Nephron progenitor cell (in vitro differentiated cells): ENCODE results near the gene SLC44A4.
A peak's percentile ranks its signal among the peaks of the same experiment; 100 is the strongest.
"Not testable (repeated sequence)": the region's sequence is repeated elsewhere in the genome, so short reads cannot be mapped to it uniquely, and the experiment has no call there.

Source experiments
- DNase-seq: peaks from one replicate; pipeline ENCODE4 v3.0.0; 2021
- H3K27ac Mint-ChIP-seq: 2 replicates; pipeline ENCODE4 v1.8.0; 2021; ENCODE audit warnings: mild to moderate bottlenecking, moderate library complexity, mixed read lengths
- H3K27me3 Mint-ChIP-seq: 2 replicates; pipeline ENCODE4 v1.8.0; 2021; ENCODE audit warnings: mild to moderate bottlenecking, low read depth, mixed read lengths; ENCODE audit not compliant: poor library complexity
- H3K36me3 Mint-ChIP-seq: 2 replicates; pipeline ENCODE4 v1.8.0; 2021; ENCODE audit warnings: low read depth, mixed read lengths
- H3K4me1 Mint-ChIP-seq: 2 replicates; pipeline ENCODE4 v1.8.0; 2021; ENCODE audit warnings: mixed read lengths
- H3K4me3 Mint-ChIP-seq: 2 replicates; pipeline ENCODE4 v1.8.0; 2021; ENCODE audit warnings: mild to moderate bottlenecking, moderate library complexity, mixed read lengths
- H3K9me3 Mint-ChIP-seq: 2 replicates; pipeline ENCODE4 v1.8.0; 2021; ENCODE audit warnings: mild to moderate bottlenecking, moderate library complexity, mixed read lengths
- TF ChIP-seq, protein P1 (sequence below): fragments of 200-600 bp; sonication (generic); IDR thresholded peaks from 2 replicates; pipeline ENCODE4 v1.5.0; 2021; ENCODE audit warnings: antibody characterized with exemption

SLC44A4 gene

DNA sequence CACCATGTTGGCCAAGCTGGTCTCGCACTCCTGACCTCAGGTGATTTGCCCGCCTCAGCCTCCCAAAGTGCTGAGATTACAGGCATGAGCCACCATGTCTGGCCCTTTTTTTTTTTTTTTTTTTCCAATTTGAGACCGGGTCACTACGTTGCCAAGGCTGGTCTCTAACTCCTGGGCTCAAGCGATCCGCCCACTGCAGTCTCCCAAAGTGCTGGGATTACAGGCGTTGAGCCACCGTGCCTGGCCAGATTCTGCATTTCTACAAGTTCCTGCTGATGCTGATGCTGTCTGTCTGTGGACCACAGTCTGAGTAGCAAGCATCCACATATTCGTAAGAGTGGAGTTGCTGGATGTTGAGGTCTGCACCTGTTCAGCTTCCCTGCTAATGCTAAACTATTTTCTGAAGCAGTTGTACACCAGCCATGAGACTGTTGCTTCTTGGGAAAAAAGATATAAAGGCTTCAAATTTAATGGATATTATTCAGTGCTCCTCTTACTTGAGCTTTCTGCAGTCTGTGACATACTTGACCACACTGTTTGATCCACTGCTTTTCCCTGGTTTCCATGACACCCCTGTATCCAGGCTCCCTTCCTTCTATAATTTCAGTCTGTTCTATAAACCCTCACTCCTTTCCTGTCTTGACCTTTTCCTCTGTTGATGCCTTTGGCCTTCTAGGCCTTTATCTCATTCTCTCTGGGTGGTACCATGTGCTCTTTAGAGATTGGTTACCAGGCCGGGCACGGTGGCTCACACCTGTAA lies 33.2 kb upstream of the SLC44A4 start:
- Mint-ChIP-seq H3K36me3 (no peaks in the 10 kb centered on the region), H3K9me3 (peaks cover 6% of the 10 kb centered on the region), H3K4me3 (no peak overlapping the region), H3K27ac (no peak overlapping the region), H3K27me3 (peaks cover 6% of the 10 kb centered on the region), H3K4me1 (peaks cover 16% of the 10 kb centered on the region)
- TF ChIP-seq, protein P1, sequence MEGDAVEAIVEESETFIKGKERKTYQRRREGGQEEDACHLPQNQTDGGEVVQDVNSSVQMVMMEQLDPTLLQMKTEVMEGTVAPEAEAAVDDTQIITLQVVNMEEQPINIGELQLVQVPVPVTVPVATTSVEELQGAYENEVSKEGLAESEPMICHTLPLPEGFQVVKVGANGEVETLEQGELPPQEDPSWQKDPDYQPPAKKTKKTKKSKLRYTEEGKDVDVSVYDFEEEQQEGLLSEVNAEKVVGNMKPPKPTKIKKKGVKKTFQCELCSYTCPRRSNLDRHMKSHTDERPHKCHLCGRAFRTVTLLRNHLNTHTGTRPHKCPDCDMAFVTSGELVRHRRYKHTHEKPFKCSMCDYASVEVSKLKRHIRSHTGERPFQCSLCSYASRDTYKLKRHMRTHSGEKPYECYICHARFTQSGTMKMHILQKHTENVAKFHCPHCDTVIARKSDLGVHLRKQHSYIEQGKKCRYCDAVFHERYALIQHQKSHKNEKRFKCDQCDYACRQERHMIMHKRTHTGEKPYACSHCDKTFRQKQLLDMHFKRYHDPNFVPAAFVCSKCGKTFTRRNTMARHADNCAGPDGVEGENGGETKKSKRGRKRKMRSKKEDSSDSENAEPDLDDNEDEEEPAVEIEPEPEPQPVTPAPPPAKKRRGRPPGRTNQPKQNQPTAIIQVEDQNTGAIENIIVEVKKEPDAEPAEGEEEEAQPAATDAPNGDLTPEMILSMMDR, result no peak
- no peak for DNase-seq

DNA sequence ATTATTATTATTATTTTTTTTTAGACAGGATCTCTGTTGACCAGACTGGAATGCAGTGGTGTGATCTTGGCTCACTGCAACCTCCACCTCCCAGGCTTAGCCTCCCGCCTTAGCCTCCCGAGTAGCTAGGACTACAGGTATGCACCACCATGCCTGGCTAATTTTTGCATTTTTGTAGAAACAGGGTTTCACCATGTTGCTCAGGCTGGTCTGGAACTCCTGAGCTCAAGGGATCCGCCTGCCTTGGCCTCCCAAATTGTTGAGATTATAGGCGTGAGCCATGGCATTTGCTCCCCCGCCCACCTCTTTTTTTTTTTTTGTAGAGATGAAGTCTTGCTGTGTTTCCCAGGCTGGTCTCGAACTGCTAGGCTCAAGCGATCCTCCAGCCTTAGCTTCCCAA lies 30.5 kb upstream of the SLC44A4 start:
- H3K27me3 Mint-ChIP-seq, H3K36me3 Mint-ChIP-seq, H3K4me3 Mint-ChIP-seq, H3K9me3 Mint-ChIP-seq, H3K27ac Mint-ChIP-seq, DNase-seq: not testable (repeated sequence)
- H3K4me1 Mint-ChIP-seq, result peaks cover 20% of the 10 kb centered on the region

DNA sequence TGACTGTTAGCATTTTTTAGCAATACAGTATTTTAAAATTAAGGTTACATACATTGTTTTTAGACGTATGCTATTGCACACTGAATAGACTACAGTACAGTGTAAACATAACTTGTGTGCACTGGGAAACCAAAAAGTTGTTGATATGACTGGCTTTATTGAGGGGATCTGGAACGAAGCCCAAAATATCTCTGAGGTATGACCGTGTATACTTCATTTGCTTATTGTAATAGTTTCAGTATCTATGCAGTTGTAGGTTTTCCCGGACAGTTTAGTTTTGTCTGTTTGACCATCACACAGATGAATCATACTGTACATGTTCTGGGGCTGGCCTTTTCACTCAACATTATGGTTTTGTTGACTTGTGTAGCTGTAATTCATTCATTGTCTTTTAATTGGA lies 30.0 kb upstream of the SLC44A4 start:
- Mint-ChIP-seq H3K36me3 (no peaks in the 10 kb centered on the region), H3K27ac (no peak overlapping the region), H3K4me3 (no peak overlapping the region), H3K9me3 (no peaks in the 10 kb centered on the region), H3K4me1 (peaks cover 20% of the 10 kb centered on the region), H3K27me3 (peaks cover 6% of the 10 kb centered on the region)
- TF ChIP-seq, protein P1, result no peak
- no peak for DNase-seq

DNA sequence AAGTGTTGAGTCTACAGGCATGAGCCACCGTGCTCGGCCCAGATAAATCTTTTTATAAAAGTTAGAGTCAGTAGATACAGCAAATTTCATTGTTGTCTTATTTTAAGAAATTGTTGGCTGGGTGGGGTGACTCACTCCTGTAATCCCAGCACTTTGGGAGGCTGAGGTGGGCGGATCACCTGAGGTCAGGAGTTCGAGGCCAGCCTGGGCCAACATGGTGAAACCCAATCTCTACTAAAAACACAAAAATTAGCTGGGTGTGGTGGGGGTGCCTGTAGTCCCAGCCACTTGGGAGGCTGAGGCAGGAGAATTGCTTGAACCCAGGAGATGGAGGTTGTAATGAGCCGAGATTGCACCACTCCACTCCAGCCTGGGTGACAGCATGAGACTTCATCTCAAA lies 29.5 kb upstream of the SLC44A4 start:
- H3K27me3 Mint-ChIP-seq, H3K27ac Mint-ChIP-seq, H3K9me3 Mint-ChIP-seq, H3K4me3 Mint-ChIP-seq, DNase-seq, H3K36me3 Mint-ChIP-seq: not testable (repeated sequence)
- H3K4me1 Mint-ChIP-seq, result peaks cover 20% of the 10 kb centered on the region

DNA sequence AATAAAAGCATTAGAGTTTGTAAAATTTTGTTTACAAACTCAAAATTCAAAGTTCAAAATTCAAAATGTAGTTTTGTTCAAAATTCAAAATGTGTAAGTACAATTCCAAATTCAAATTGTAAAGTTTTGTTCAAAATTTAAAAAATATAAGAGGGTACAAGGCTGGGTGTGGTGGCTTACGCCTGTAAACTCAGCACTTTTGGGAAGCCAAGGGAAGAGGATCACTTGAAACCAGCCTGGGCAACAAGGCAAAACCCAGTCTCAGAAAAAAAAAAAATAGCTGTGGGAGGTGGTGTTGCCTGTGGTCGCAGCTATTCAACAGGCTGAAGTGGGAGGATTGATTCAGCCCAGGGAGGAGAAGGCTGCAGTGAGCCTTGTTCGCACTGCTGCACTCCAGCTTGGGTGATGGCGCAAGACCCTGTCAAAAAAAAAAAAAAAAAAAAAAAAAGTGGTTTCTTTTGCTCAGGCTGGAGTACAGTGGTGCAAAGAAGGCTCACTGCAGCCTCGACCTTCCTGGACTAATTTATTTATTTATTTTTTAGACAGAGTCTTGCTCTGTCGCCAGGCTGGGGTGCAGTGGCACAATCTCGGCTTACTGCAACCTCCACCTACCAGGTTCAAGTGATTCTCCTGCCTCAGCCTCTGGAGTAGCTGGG lies 28.5 kb upstream of the SLC44A4 start:
- Mint-ChIP-seq H3K9me3 (no peaks in the 10 kb centered on the region), H3K27me3 (peaks cover 6% of the 10 kb centered on the region), H3K4me1 (peaks cover 27% of the 10 kb centered on the region), H3K27ac (no peak overlapping the region), H3K36me3 (no peaks in the 10 kb centered on the region), H3K4me3 (no peak overlapping the region)
- DNase-seq, result no peak
- TF ChIP-seq, protein P1, result no peak

DNA sequence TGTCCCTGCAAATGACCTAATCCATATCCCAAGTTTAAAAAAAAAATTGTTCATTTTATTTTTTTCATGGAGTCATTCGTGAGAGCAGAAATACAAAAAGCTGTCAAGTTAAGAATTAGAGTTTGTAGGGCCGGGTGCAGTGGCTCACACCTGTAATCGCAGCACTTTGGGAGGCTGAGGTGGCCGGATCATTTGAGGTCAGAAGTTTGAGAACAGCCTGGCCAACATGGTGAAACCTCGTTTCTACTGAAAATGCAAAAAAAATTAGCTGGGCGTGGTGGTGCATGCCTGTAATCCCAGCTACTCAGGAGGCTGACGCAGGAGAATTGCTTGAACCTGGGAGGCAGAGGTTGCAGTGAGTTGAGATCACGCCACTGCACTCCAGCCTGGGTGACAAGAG lies 27.9 kb upstream of the SLC44A4 start:
- H3K27me3 Mint-ChIP-seq, DNase-seq, H3K9me3 Mint-ChIP-seq, H3K27ac Mint-ChIP-seq, H3K36me3 Mint-ChIP-seq: not testable (repeated sequence)
- peak overlapping the region; percentile 57 for H3K4me3 Mint-ChIP-seq
- H3K4me1 Mint-ChIP-seq, result peaks cover 23% of the 10 kb centered on the region

DNA sequence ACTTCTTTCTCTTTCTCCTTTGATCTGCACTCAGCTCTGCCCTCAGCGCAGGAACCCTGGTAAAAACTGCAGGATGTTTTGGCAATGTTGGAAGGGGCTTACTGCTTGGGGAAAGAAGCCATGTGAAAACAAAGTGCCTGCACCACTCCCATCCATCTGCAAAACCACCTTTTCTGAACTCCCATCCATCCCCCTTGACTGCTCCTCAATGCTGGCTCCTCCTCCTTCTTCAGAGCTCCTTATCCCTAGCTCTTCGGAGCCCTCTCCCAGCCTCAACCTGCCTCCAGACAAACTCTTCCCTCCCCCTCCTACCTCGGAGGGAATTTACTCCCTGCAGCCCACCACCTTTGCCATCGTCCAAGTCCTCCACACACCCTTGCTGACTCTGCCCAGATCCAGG lies 27.3 kb upstream of the SLC44A4 start:
- H3K36me3 Mint-ChIP-seq, result no peaks in the 10 kb centered on the region
- H3K4me3 Mint-ChIP-seq, result peak overlapping the region; percentile 57
- DNase-seq, result no peak
- peaks cover 6% of the 10 kb centered on the region for H3K27me3 Mint-ChIP-seq
- H3K4me1 Mint-ChIP-seq, result peaks cover 23% of the 10 kb centered on the region
- H3K9me3 Mint-ChIP-seq, result no peaks in the 10 kb centered on the region
- peak overlapping the region; percentile 66 for H3K27ac Mint-ChIP-seq
- TF ChIP-seq, protein P1, result no peak
